GM19397 (cell line): Measurements from ENCODE around the gene LRMDA.
"Not testable (repeated sequence)": the region's sequence is repeated elsewhere in the genome, so short reads cannot be mapped to it uniquely, and the experiment has no call there.

Source experiments
- ATAC-seq: cut with Tn5 transposase; IDR thresholded peaks from one replicate; pipeline ENCODE4 v1.9.1; 2021; ENCODE audit warnings: mild to moderate bottlenecking, moderate library complexity; ENCODE audit not compliant: unreplicated experiment

The LRMDA gene

GRCh38 chr10:75764974-75765788 is 333.8 kb downstream of the LRMDA start:
- ATAC-seq = no peak

DNA sequence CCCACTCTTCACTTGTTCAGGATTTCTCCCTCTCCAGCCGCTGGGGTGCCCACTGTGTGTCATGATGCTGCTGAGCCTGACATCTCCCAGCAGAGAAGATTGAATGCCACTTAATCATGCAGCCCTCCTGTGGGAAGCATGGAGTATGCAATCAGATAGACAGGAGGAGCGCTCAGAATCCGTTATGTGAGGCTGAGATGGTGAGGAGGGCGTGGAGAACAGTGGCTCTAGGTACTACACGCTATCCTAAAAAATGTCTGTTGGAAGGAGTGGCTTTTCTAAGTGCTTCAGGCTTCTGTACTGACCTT is 334.3 kb downstream of the LRMDA start:
- no peak for ATAC-seq

- ATAC-seq = no peak
Measured at GRCh38 chr10:75766106-75766505, 334.7 kb downstream of the LRMDA start.

DNA sequence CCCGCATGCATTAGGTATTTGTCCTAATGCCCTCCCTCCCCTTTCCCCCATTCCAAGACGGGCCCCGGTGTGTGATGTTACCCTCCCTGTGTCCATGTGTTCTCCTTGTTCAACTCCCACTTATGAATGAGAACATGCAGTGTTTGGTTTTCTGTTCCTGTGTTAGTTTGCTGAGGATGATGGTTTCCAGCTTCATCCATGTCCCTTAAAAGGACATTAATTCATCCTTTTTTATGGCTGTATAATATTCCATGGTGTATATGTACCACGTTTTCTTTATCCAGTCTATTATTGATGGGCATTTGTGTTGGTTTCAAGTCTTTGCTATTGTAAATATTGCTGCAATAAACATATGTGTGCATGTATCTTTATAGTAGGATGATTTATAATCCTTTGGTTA is 335.3 kb downstream of the LRMDA start:
- ATAC-seq = not testable (repeated sequence)

- no peak for ATAC-seq
Measured at GRCh38 chr10:75770626-75771081, 339.2 kb downstream of the LRMDA start.

DNA sequence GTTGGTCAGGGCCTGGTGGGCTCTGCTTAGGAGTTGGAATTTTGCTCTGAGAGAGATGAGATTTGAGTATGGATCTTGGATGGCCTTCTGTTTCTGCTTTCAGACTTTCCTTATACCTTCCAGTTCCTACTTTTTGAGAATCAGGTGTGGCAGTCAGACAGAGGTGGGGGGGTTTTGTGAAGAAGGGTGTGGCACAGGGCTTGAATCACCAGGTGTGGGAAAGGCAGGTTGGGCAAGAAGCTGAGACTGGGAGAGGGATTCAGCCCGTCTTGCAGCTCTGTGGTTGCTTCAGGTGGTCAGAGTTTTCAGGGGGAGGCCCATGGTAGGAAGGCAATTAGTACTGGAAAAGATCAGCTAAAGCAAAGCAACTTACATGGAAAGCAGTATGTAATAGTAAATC is 340.2 kb downstream of the LRMDA start:
- no peak for ATAC-seq

DNA sequence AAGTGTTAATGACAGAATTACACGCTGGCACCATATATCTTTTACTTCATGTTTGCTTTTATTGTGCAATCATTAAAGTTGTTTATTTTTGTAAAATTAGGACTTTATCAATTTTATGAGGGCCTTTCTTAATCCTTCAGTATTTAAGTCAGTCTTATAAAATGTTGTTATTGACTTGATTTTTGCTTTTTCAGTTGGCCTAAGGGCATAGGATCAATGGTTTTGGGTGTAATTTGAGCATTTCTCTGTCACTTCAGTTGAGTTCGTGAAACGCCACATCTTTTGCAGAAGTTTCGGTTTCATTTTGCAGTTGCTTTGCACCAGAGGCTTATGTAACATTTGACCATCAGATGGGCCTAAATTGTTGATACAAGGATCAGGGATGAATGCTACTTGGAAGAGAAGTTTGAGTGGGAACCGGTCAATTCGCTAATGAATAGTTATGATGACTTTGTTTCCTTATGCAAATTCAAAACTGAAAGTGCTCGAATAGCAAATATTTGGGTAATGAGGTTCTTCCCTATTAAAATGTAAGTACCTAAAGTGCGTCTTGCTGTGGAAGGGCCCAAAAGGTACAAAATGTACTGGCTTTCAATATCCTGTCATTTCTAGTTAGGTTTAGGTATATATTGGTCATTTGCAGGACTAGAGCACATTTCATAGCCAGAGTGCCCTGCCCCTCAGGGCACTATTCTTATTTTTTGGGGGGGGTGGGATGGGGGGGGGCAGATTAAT is 340.9 kb downstream of the LRMDA start:
- ATAC-seq = no peak

DNA sequence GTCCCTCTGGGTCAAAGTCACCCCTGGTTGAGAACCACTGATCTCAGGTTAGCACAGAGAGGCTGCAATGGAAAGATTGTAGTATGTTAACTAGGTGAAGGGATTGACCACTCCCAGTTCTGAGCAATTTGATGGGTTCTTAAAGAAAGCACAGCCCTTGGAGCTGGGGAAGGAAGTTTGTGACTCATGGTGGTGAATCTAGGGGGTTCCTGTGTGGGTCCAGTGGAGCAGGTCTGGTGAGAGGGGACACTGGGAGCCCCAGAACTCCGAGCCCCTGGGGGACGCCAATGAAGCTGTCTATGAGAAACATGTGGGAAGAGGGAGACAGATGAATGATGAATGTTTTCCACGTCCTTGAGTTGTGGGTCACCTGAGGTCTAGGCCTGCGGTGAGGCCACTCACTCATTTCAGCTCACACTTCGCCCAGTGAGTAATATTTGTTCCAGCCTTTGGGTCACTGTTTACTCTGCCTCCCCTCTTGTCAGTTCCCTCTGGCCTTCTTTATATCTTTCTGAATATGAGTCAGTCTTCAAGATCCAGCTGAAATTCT is 341.9 kb downstream of the LRMDA start:
- ATAC-seq = no peak

DNA sequence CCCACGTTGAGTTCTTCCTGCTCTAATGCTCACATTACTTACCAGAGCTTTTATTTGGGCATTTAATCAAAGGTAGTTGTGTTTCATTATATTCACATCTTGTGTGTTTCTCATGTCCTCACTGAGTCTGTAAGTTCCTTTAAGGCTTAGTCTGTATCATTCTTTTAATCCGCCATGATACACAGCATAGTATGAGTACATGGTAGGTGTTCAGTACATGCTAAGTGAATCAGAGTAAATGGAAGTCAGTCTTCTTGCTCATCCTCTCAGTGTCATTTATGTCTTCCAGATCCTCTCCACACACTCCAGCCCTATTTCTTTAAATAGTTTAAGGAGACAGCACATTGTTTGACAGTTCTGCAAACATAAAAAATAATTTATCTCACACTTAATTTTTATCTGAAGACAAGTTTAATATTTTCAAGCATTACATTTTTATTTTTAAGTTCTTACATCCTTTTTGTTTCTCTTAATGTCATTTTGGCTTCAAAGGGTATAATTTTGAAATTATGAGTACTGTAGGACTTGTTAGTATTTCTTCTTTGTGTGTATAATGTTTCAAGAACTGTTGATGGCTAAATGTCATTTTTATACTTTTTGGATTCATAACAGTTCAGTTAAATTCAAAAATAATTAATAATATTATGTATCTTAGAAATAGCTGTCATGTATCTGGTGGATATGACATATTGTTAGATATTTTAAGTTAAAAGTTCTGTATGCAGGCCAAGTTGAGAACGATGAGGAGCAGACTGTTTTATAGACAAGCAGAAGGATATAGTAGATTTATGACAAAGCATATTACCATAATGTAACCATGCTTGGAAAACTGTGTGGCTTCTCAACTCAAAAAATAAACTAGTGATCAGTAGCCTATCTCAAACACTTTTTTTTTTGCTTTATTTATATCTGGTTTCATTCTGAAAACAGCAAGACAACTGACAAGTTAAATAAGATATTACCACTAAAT is 342.7 kb downstream of the LRMDA start:
- no peak for ATAC-seq

- no peak for ATAC-seq
Measured at GRCh38 chr10:75774783-75775490, 343.5 kb downstream of the LRMDA start.

DNA sequence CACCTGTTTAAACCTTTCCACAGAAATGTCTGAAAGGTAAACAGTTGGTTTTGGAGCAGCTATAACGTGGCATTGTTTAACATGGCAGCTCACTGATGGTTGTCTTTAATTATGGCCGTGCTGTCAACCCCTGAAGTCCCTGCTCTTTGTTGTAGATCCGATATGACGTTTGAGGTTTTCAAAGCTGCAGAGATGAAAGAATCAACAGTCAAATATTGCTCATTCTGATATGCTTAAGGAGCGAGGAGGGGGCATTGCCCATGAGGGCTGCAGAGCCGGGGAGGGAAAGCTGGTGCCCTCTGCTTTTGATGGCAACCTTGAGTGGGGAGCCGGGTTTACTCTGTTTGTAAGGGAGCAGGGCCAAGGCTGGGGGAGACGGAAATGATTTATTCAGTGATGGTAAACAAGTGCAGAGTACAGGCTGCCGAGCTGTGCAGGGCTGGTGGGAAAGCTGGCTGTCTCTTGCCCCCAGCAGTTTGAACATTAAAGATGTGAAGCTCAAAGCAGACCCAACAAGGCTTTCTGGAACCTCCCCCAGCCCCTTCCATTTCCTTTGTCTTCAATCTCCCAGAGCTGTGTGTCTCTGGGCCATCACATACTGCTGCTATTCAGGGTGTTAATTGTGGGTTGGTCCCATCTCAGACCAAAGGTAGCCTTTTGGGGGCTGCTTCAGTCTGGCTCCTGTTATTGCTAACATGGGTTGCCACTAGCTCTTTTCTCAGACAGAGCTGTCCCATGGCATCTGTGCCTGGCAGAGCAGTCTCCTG is 345.5 kb downstream of the LRMDA start:
- no peak for ATAC-seq

GRCh38 chr10:75778665-75779064 is 347.2 kb downstream of the LRMDA start:
- ATAC-seq = no peak

DNA sequence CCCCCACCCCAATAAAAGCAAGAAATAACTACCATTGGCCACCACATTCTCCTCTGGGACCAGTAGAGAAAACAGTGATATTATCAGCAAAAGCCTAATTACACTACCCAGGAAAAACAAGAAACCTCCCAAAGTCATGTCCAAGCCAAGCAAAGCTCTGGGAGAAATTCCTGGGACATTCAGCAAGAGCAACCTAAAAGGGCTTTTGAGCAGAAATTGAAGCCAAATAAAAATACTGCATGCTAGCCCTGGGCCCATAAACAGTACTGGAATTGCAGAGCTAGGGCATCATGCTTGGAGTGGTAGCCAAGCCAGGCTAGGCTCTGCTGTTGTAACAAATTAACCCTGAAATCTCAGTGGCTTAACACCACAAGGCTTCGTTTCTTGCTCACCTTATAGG is 347.9 kb downstream of the LRMDA start:
- no peak for ATAC-seq

- ATAC-seq = no peak
Measured at GRCh38 chr10:75782463-75783248, 351.2 kb downstream of the LRMDA start.

DNA sequence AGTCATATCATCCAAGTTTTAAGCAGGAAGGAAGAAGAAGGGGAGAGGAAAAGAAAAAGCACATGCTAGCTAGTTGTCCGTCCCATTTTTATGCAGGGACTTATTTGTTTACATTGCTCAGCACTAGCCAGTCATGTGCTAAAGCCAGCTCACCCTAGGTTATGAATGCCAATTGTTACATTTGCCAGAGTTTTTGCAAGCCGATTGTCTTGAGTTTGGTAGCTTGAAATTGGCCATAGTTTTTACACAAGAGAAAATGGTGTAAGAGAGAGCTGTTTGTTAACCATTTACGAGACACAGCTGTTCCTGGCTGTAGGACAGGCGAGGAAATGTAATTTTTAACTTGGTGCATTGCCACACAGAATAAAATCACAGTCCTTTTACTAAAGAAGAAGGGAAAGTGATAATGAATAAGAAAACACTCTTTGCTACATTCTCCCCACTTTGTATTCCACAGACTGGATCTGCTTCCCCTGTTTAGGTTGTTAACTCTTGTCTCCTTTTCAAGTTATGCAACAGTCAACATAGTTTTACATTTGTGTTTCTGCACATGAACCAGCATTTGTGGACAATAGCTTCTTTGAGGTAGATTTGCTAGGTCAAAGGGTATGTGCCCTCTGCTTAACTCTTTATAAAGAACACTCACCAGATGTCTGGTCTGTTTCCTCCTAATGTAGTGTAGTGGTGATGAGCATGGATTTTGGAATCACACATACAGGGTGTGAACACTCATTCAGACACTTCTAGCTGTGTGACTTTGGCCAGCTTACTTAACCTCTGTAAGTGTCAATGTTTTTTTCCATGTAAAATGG is 357.2 kb downstream of the LRMDA start:
- ATAC-seq = no peak

GRCh38 chr10:75793848-75794247 is 362.4 kb downstream of the LRMDA start:
- no peak for ATAC-seq

DNA sequence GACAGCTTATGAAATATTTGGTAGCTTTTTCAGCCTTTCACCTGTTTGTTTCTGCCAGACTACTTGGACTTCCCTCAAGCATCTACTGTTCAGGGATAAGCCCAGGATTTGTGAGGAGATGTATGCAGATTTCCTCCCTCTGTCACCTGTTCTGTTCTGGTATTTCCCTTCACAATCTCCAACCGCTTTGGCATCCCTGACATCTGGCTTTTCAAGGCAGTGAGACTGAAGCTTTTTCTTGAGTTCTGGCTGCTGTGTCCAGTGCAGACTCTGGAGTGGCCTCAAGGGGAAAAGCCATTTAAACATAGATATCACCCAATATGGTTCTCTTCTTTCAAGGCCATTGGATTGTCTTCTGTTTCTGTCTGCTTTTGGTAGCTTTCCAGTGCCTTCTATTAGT is 369.7 kb downstream of the LRMDA start:
- ATAC-seq = no peak

GRCh38 chr10:75801661-75802060 is 370.2 kb downstream of the LRMDA start:
- ATAC-seq = no peak
